Parathyroid adenoma (tissue), 2 donors: ENCODE measurements around the gene FUNDC1.

ENCODE experiments used
- H2AFZ ChIP-seq: fragments of 300-600 bp; sonication (generic); one replicate; pipeline ENCODE4 v1.7.0; 2017; ENCODE audit warnings: antibody characterized with exemption, mild to moderate bottlenecking
- H3K27ac ChIP-seq: fragments of 300-600 bp; sonication (generic); one replicate; pipeline ENCODE4 v1.7.0; 2017
- H3K27me3 ChIP-seq: fragments of 300-600 bp; sonication (generic); one replicate; pipeline ENCODE4 v1.7.0; 2017; ENCODE audit warnings: low read length; ENCODE audit not compliant: control insufficient read depth, insufficient read depth
- H3K36me3 ChIP-seq: fragments of 300-600 bp; sonication (generic); one replicate; pipeline ENCODE4 v1.7.0; 2017; ENCODE audit warnings: low read length; ENCODE audit not compliant: control insufficient read depth, insufficient read depth
- H3K4me1 ChIP-seq: fragments of 300-600 bp; sonication (generic); one replicate; pipeline ENCODE4 v1.7.0; 2017; ENCODE audit warnings: control low read depth
- H3K4me2 ChIP-seq: fragments of 300-600 bp; sonication (generic); one replicate; pipeline ENCODE4 v1.7.0; 2017; ENCODE audit warnings: low read length
- H3K4me3 ChIP-seq: fragments of 300-600 bp; sonication (generic); one replicate; pipeline ENCODE4 v1.7.0; 2017; ENCODE audit warnings: low read depth, low read length
- H3K79me2 ChIP-seq: fragments of 300-600 bp; sonication (generic); one replicate; pipeline ENCODE4 v1.7.0; 2017; ENCODE audit warnings: control low read depth
- H3K9ac ChIP-seq: fragments of 300-600 bp; sonication (generic); one replicate; pipeline ENCODE4 v1.7.0; 2017; ENCODE audit warnings: mild to moderate bottlenecking
- H3K9me3 ChIP-seq: fragments of 300-600 bp; sonication (generic); one replicate; pipeline ENCODE4 v1.7.0; 2017; ENCODE audit warnings: low read length; ENCODE audit not compliant: control insufficient read depth
- CTCF ChIP-seq: fragments of 300-600 bp; sonication (generic); IDR thresholded peaks from one replicate; pipeline ENCODE4 v1.7.0; 2017; ENCODE audit warnings: antibody characterized with exemption, mild to moderate bottlenecking
- donor health status: primary hyperparathyroidism.

FUNDC1 gene

GRCh38 chrX:44544036-44544435 is 1.4 kb upstream of the FUNDC1 start:
- Histone ChIP-seq H3K79me2 (no peaks in the 10 kb centered on the region), H3K9ac (no peak overlapping the region), H3K4me1 (no peaks in the 10 kb centered on the region), H3K27ac (no peak overlapping the region), H3K4me2 (no peak overlapping the region), H3K36me3 (no peaks in the 10 kb centered on the region), H2AFZ (no peak overlapping the region), H3K9me3 (no peaks in the 10 kb centered on the region), H3K4me3 (no peak overlapping the region), H3K27me3 (no peaks in the 10 kb centered on the region)
- TF ChIP-seq CTCF = no peak

DNA sequence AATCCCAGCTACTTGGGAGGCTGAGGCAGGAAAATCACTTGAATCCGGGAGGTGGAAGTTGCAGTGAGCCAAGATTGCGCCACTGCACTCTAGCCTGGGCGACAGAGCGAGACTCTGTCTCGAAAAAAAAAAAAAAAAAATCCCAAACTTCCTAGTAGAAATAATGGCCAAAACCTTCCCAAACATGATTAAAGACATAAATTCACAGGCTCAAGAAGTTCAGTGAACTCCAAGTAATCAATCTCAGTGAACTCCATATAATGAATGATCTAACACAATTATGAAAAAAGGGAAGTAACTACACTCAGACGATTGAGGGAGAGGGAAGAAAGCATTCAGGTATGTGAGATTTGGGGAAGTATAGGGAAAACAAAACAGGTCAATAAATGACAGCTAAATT is 6.5 kb downstream of the FUNDC1 start:
- H3K36me3 ChIP-seq = no peaks in the 10 kb centered on the region

GRCh38 chrX:44529310-44529709 is 13.3 kb downstream of the FUNDC1 start:
- H3K9me3 ChIP-seq = no peaks in the 10 kb centered on the region
- no peaks in the 10 kb centered on the region for H3K4me1 ChIP-seq
- H3K79me2 ChIP-seq = no peaks in the 10 kb centered on the region
- H3K27ac ChIP-seq = no peak overlapping the region
- H3K4me3 ChIP-seq = no peak overlapping the region
- no peak overlapping the region for H3K4me2 ChIP-seq
- H3K27me3 ChIP-seq = no peaks in the 10 kb centered on the region
- no peak overlapping the region for H3K9ac ChIP-seq
- H2AFZ ChIP-seq = no peak overlapping the region
- no peaks in the 10 kb centered on the region for H3K36me3 ChIP-seq
- TF ChIP-seq CTCF = no peak

More for the DNA sequence above, 6.5 kb downstream of the FUNDC1 start:
- H3K4me3 ChIP-seq = no peak overlapping the region
- H3K9me3 ChIP-seq = no peaks in the 10 kb centered on the region
- H3K27me3 ChIP-seq = no peaks in the 10 kb centered on the region
- H3K9ac ChIP-seq = no peak overlapping the region
- TF ChIP-seq CTCF = no peak
- no peaks in the 10 kb centered on the region for H3K4me1 ChIP-seq
- H3K4me2 ChIP-seq = no peak overlapping the region
- no peak overlapping the region for H3K27ac ChIP-seq
- no peak overlapping the region for H2AFZ ChIP-seq
- H3K79me2 ChIP-seq = no peaks in the 10 kb centered on the region

- Histone ChIP-seq H3K9ac (no peak overlapping the region), H2AFZ (no peak overlapping the region), H3K36me3 (no peaks in the 10 kb centered on the region), H3K9me3 (no peaks in the 10 kb centered on the region), H3K4me3 (no peak overlapping the region), H3K4me2 (no peak overlapping the region), H3K27ac (no peak overlapping the region), H3K79me2 (no peaks in the 10 kb centered on the region), H3K27me3 (no peaks in the 10 kb centered on the region), H3K4me1 (no peaks in the 10 kb centered on the region)
- no peak for TF ChIP-seq CTCF
Measured at GRCh38 chrX:44514272-44514671, 28.4 kb downstream of the FUNDC1 start.

DNA sequence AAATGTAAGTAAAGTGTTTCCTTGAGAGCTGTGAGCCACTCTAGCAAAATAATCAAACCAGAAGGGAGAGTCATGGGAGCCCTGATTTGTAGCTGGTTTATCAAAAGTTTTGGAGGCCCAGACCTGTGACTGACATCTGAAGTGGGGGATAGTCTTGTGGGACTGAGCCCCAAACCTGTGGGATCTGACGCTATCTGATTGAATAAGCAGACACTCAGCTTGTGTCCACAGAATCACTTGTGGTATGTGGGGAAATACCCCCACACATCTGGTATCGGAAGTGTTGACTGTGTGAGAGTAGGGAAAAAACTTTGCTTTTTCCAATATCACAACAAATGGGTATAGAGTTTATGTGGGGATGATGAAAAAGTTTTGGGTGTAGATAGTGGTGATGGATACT is 35.4 kb downstream of the FUNDC1 start:
- no peaks in the 10 kb centered on the region for H3K79me2 ChIP-seq
- H3K27me3 ChIP-seq = no peaks in the 10 kb centered on the region
- H3K4me3 ChIP-seq = no peak overlapping the region
- no peak for TF ChIP-seq CTCF
- H2AFZ ChIP-seq = no peak overlapping the region
- H3K27ac ChIP-seq = no peak overlapping the region
- H3K4me1 ChIP-seq = no peaks in the 10 kb centered on the region
- H3K9me3 ChIP-seq = no peaks in the 10 kb centered on the region
- no peak overlapping the region for H3K4me2 ChIP-seq
- no peaks in the 10 kb centered on the region for H3K36me3 ChIP-seq
- no peak overlapping the region for H3K9ac ChIP-seq
